Chondrocyte (in vitro differentiated cells): ENCODE measurements around the gene MAD1L1. TPM values are rescaled to one million over a fixed set of nuclear protein-coding genes. Genes with fewer than 3 reads are reported as not detected.
A peak's percentile ranks its signal among the peaks of the same experiment; 100 is the strongest.

Experiments used
- DNase-seq: peaks from one replicate; pipeline ENCODE4 v3.0.0; 2021; ENCODE audit warnings: mixed read lengths, low spot score
- H3K27ac Mint-ChIP-seq: one replicate; pipeline ENCODE4 v1.8.0; 2021; ENCODE audit warnings: mild to moderate bottlenecking, moderate library complexity, mixed read lengths; ENCODE audit not compliant: unreplicated experiment
- H3K27me3 Mint-ChIP-seq: 2 replicates; pipeline ENCODE4 v1.8.0; 2021; ENCODE audit warnings: low read depth, mixed read lengths
- H3K36me3 Mint-ChIP-seq: 2 replicates; pipeline ENCODE4 v1.8.0; 2021; ENCODE audit warnings: low read depth, mixed read lengths
- H3K4me1 Mint-ChIP-seq: 2 replicates; pipeline ENCODE4 v1.8.0; 2021; ENCODE audit warnings: low read depth, mild to moderate bottlenecking, mixed read lengths
- H3K4me3 Mint-ChIP-seq: one replicate; pipeline ENCODE4 v1.8.0; 2021; ENCODE audit warnings: mild to moderate bottlenecking, moderate library complexity, mixed read lengths; ENCODE audit not compliant: unreplicated experiment
- H3K9me3 Mint-ChIP-seq: 2 replicates; pipeline ENCODE4 v1.8.0; 2021; ENCODE audit warnings: low read depth, mixed read lengths
- total RNA-seq: library from RNA; stranded (reverse); gene quantifications from 3 replicates; pipeline ENCODE4 v1.2.1, GENCODE V29; 2021
- TF ChIP-seq, protein P1 (sequence below): fragments of 200-600 bp; sonication (generic); IDR thresholded peaks from 2 replicates; pipeline ENCODE4 v1.5.0; 2021; ENCODE audit warnings: antibody characterized with exemption, mild to moderate bottlenecking, moderate library complexity

The MAD1L1 gene
- total RNA-seq, 1 donor from 2014 or later = 22.7 TPM

- peak; percentile 79 for DNase-seq
- H3K27me3 Mint-ChIP-seq = no peaks in the 10 kb centered on the region
- H3K36me3 Mint-ChIP-seq = peaks cover 4% of the 10 kb centered on the region
- H3K9me3 Mint-ChIP-seq = no peaks in the 10 kb centered on the region
- H3K4me3 Mint-ChIP-seq = no peak overlapping the region
- H3K4me1 Mint-ChIP-seq = peaks cover 15% of the 10 kb centered on the region
- TF ChIP-seq, protein P1, sequence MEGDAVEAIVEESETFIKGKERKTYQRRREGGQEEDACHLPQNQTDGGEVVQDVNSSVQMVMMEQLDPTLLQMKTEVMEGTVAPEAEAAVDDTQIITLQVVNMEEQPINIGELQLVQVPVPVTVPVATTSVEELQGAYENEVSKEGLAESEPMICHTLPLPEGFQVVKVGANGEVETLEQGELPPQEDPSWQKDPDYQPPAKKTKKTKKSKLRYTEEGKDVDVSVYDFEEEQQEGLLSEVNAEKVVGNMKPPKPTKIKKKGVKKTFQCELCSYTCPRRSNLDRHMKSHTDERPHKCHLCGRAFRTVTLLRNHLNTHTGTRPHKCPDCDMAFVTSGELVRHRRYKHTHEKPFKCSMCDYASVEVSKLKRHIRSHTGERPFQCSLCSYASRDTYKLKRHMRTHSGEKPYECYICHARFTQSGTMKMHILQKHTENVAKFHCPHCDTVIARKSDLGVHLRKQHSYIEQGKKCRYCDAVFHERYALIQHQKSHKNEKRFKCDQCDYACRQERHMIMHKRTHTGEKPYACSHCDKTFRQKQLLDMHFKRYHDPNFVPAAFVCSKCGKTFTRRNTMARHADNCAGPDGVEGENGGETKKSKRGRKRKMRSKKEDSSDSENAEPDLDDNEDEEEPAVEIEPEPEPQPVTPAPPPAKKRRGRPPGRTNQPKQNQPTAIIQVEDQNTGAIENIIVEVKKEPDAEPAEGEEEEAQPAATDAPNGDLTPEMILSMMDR = no peak
- no peak overlapping the region for H3K27ac Mint-ChIP-seq
These were observed 296.8 kb downstream of the MAD1L1 start for GRCh38 chr7:1936006-1936310.

GRCh38 chr7:1935176-1936005 is 297.4 kb downstream of the MAD1L1 start:
- Mint-ChIP-seq H3K4me1 (peaks cover 12% of the 10 kb centered on the region), H3K27me3 (no peaks in the 10 kb centered on the region), H3K36me3 (peaks cover 4% of the 10 kb centered on the region), H3K27ac (no peak overlapping the region), H3K4me3 (no peak overlapping the region), H3K9me3 (no peaks in the 10 kb centered on the region)
- TF ChIP-seq, protein P1 = no peak
- DNase-seq = no peak

GRCh38 chr7:1934756-1935155 is 298.0 kb downstream of the MAD1L1 start:
- Mint-ChIP-seq H3K4me3 (no peak overlapping the region), H3K36me3 (peaks cover 4% of the 10 kb centered on the region), H3K27ac (no peak overlapping the region), H3K4me1 (peaks cover 10% of the 10 kb centered on the region), H3K27me3 (no peaks in the 10 kb centered on the region), H3K9me3 (no peaks in the 10 kb centered on the region)
- TF ChIP-seq, protein P1 = no peak
- no peak for DNase-seq

DNA sequence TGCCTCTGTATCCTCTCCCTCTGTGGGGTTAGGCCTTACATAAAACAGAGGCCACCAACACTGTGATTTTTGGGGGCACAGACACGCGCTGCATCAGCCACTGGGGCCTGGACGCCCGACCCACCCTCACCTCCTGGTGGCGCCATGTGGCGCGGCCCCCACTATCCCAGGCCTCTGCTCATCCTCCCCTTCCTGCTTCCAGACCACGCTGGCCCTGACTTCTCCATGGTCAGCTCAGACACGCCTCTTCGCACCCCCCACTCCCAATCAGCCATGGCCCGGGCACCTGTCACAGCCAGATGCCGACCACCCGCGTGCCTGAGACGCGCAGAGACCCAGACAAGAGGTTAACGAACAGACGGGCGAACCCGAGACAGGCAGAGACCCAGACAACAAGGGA is 298.7 kb downstream of the MAD1L1 start:
- Mint-ChIP-seq H3K36me3 (peaks cover 4% of the 10 kb centered on the region), H3K9me3 (no peaks in the 10 kb centered on the region), H3K4me3 (no peak overlapping the region), H3K4me1 (peaks cover 10% of the 10 kb centered on the region), H3K27ac (no peak overlapping the region), H3K27me3 (no peaks in the 10 kb centered on the region)
- TF ChIP-seq, protein P1 = no peak
- no peak for DNase-seq

- no peak overlapping the region for H3K27ac Mint-ChIP-seq
- no peaks in the 10 kb centered on the region for H3K27me3 Mint-ChIP-seq
- DNase-seq = no peak
- H3K4me3 Mint-ChIP-seq = no peak overlapping the region
- no peaks in the 10 kb centered on the region for H3K9me3 Mint-ChIP-seq
- TF ChIP-seq, protein P1 = no peak
- peaks cover 3% of the 10 kb centered on the region for H3K36me3 Mint-ChIP-seq
- H3K4me1 Mint-ChIP-seq = peaks cover 8% of the 10 kb centered on the region
These were observed 299.5 kb downstream of the MAD1L1 start for GRCh38 chr7:1933066-1933750.
